Activated CD4-positive, alpha-beta memory T cell treated with anti-CD3 and anti-CD28 coated beads for 36 hours (primary cell): Measurements from ENCODE around the gene EIF1B. TPM values are rescaled to one million over a fixed set of nuclear protein-coding genes. Genes with fewer than 3 reads are reported as not detected.
"Not testable (repeated sequence)": the region's sequence is repeated elsewhere in the genome, so short reads cannot be mapped to it uniquely, and the experiment has no call there.

Experiments used
- CTCF ChIA-PET: fragments of 350-600 bp; sonication (Branson Sonifier 250); formaldehyde crosslinking; loops from one replicate; lab custom pipeline; 2021; ENCODE audit warnings: antibody characterized with exemption, inconsistent platforms; lab: Charles Lee
- POLR2A ChIA-PET: fragments of 350-600 bp; sonication (Branson Sonifier 250); formaldehyde crosslinking; loops from one replicate; lab custom pipeline; 2021; ENCODE audit warnings: antibody characterized with exemption; lab: Charles Lee
- DNase-seq: peaks from one replicate; pipeline ENCODE4 v3.0.0-alpha.2; 2020
- H3K27ac Mint-ChIP-seq: one replicate; pipeline ENCODE4 v1.8.0; 2021; ENCODE audit warnings: mixed read lengths
- H3K27me3 Mint-ChIP-seq: one replicate; pipeline ENCODE4 v1.8.0; 2021; ENCODE audit warnings: mixed read lengths
- H3K36me3 Mint-ChIP-seq: one replicate; pipeline ENCODE4 v1.8.0; 2021; ENCODE audit warnings: mixed read lengths
- H3K4me1 Mint-ChIP-seq: one replicate; pipeline ENCODE4 v1.8.0; 2021; ENCODE audit warnings: low read depth, mixed read lengths
- H3K4me3 Mint-ChIP-seq: one replicate; pipeline ENCODE4 v1.8.0; 2021; ENCODE audit warnings: mild to moderate bottlenecking, mixed read lengths
- H3K9me3 Mint-ChIP-seq: one replicate; pipeline ENCODE4 v1.8.0; 2021; ENCODE audit warnings: mixed read lengths
- intact Hi-C: fragments of 100-400 bp; cut with micrococcal nuclease; formaldehyde crosslinking; loops from one replicate; pipeline ENCODE4 v1.15.1; 2023
- total RNA-seq, 2 experiments: library from RNA; stranded (reverse); gene quantifications; one replicate each; pipeline ENCODE4 v1.2.3, GENCODE V29; 2021

The EIF1B gene
- total RNA-seq: 10 to 100 TPM; 48.6 to 51.0 TPM

DNA sequence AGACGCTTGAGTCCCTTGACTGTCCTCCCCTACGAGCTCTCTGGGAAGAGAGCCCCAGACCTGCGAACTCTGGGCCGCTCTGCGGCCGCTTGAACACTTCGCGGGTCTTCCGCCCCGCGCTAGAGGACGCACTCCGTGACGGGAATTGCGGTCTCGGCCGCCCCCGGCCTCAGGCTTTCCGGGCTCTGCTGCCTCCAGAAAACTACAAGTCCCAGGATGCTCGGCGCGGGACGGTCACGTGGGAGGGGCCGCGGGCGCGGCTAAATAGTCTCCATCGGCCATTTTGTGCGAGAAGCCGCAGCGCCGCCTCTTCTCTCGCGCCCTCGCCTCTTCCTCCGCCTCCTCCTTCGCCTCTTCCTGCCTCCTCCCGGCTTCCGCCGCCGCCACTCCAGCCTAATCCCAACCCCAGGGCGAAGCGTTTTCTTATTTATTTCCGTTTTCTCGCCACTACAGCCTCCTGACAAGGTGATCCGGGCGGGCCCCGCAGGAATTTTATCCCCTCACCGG is at the start of gene EIF1B:
EIF1B (plus strand) TSS at position 290 of the 507 bp plus-strand sequence. CDS start 235 bp downstream, outside the sequence.
- H3K27me3 Mint-ChIP-seq: no peaks in the 10 kb centered on the region

DNA sequence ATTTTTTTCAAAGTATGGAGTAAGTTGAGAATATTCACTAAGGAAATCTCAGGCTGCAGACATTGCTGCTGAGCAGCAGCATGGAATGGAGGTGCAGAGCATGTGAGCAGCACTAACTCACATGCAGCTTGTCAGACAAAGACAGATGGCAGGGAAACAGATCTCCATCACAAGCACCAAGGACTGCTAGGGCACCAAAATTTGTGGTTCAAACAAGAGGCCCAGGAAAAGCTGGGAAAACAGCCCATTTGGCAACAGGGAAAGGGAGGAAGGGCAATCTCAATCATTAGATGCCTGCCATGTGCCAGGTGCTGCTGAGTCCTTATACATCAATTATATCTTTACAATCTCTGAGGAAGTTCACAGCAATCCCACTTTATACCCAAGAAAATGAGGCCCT is 47.2 kb upstream of the EIF1B start:
- no peaks in the 10 kb centered on the region for H3K4me1 Mint-ChIP-seq
- POLR2A ChIA-PET: no interaction called here

More for the DNA sequence above, at the start of gene EIF1B:
- Mint-ChIP-seq H3K36me3 (peaks cover 27% of the 10 kb centered on the region), H3K9me3 (no peaks in the 10 kb centered on the region), H3K4me1 (peaks cover 23% of the 10 kb centered on the region), H3K27ac (peak within 1 kb of the TSS; percentile 97), H3K4me3 (peak within 1 kb of the TSS; percentile 96)
- intact Hi-C loops: loop anchor here (1.0 to 5.0 kb wide), 9 partner anchors 28 to 1703 kb away; partner anchors contain the start of genes RPL14, RPSA, SCN11A and ULK4
- POLR2A ChIA-PET: interaction anchor here (0.6 to 1.0 kb wide), 3 partner anchors 13 to 773 kb away, joined by 3 to 7 read pairs (median 6); no protein-coding TSS in a partner anchor
- DNase-seq: peak; percentile 99
- CTCF ChIA-PET: interaction anchor here (0.6 to 3.5 kb wide), 11 partner anchors 8 to 169 kb away, joined by 3 to 26 read pairs (median 4); partner anchors contain the start of gene RPL14

DNA sequence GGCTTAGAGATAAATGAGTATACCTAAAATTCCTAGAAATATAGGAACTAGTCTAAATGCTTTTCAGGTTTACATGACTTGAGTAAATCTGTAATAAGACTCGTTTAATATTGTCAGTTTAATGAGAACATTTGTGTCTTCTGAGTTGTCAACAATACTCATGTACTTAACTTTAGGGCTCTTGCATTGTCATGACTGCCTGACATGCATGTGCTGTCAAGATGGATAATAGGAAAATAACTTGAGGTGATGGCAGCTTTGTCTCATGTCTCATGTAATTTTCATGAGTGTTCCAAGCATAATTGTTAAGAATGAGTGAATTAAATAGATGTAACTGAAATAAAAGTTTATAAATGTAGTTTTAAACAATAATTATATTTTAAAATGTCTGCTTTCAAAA is 45.1 kb upstream of the EIF1B start:
- Mint-ChIP-seq H3K4me3 (no peak overlapping the region), H3K4me1 (no peaks in the 10 kb centered on the region), H3K36me3 (no peaks in the 10 kb centered on the region), H3K27me3 (no peaks in the 10 kb centered on the region), H3K27ac (no peak overlapping the region), H3K9me3 (no peaks in the 10 kb centered on the region)
- no peak for DNase-seq
- ChIA-PET POLR2A (no interaction called here), CTCF (no interaction called here)
- intact Hi-C loops: no loop called here

More for the DNA sequence above, 47.2 kb upstream of the EIF1B start:
- DNase-seq: no peak
- Mint-ChIP-seq H3K27ac (no peak overlapping the region), H3K9me3 (no peaks in the 10 kb centered on the region), H3K27me3 (no peaks in the 10 kb centered on the region), H3K4me3 (no peak overlapping the region), H3K36me3 (no peaks in the 10 kb centered on the region)
- CTCF ChIA-PET: interaction anchor here (0.8 kb wide), 1 partner anchor 71 kb away, joined by 3 read pairs; no protein-coding TSS in a partner anchor
- intact Hi-C loops: no loop called here

DNA sequence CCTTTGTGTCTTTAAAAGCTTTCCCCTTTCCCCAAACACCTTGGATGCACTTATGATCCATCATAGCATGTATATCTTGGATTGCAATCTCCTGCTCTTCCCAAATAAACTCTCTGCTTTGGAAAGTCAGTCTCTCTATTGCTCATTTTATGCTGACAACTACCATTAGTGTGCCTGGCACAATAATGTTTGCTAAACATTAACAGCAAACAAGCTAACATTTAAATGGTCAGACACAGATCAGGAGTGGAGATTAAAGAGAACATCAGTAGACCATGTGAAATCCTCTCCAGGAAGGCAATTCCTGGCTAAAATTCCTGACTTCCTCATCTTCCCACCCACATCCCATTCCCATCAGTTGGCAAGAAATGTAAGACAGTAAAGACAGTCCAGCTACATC is 44.3 kb upstream of the EIF1B start:
- Mint-ChIP-seq H3K36me3 (peaks cover 1% of the 10 kb centered on the region), H3K27me3 (no peaks in the 10 kb centered on the region), H3K4me1 (no peaks in the 10 kb centered on the region), H3K9me3 (no peaks in the 10 kb centered on the region), H3K4me3 (no peak overlapping the region), H3K27ac (no peak overlapping the region)
- POLR2A ChIA-PET: no interaction called here
- CTCF ChIA-PET: no interaction called here
- intact Hi-C loops: no loop called here
- DNase-seq: no peak

DNA sequence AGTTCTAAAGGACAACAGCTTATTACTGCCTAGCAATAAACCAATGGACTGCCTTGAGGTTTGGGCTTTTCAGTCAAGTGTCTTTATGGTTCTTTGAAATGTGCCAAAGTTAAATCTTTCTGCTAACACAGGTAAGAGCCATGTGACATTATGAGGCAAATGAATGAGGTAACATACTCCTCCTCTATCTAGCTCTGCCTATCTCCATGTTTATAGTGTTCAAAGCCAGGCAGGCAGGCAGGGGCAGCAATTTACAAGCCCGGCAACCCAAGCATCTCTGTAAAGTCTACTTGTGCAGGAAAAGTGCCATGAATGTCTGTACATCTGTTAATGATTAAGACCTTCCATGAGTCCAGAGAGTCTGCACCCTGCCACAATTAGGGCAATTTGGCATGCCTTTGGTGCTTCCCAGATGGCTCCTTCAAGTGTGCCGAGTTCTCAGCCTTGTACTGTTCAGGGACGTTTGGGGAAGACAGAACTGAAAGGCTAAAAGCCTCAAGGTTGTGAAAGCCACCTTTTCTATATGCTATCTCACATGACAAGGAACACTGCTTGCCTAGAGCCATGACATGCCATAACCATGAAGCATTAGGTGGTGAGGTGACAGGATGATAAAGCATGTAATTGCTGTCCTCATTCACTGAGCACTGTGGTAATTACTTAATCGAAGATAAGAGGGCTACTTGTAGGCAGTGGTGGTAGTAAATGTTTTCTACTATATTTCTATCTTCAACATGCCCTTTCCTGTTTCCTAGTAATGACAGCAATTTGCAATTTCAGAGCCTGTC is 41.4 kb upstream of the EIF1B start:
- no peak overlapping the region for H3K4me3 Mint-ChIP-seq
- POLR2A ChIA-PET: no interaction called here
- H3K9me3 Mint-ChIP-seq: no peaks in the 10 kb centered on the region
- no peaks in the 10 kb centered on the region for H3K27me3 Mint-ChIP-seq
- intact Hi-C loops: no loop called here
- CTCF ChIA-PET: interaction anchor here (0.8 kb wide), 1 partner anchor 429 kb away, joined by 4 read pairs; no protein-coding TSS in a partner anchor
- no peak for DNase-seq
- H3K36me3 Mint-ChIP-seq: peaks cover 4% of the 10 kb centered on the region
- no peak overlapping the region for H3K27ac Mint-ChIP-seq
- no peaks in the 10 kb centered on the region for H3K4me1 Mint-ChIP-seq

DNA sequence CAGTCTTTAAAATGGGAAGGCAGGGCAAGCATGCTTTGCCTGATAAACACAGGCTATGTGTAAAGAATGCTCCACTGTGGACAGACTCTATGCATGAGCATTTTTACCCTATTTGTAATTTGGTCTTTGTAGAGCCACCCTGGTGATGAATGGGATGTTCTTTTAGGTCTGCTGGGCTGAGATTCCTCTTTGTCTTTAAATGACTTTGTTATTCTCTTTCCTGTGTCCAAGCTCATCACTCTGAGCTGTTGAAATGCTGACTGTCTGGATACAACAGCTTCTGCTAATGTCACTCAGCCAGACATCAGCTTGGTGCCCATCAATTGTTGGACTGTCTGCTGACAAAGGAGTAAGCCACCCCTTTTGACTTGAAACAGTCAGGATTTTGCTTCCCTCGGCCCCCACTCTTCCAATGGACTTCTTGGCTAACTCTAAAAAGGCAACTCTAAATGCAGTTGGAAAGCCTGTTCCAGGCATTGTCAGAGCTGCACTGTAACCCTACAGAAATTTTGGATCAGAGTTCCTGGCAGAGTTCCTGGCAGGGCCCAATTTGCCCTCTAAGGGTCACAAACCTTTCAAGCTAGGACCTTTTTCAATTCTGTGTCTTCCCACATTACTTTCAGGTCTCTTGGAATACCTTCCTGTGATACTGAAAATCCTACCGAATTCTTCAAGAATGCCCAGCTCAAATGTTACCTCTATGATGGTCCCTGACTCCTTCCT is 40.5 kb upstream of the EIF1B start:
- Mint-ChIP-seq H3K4me1 (no peaks in the 10 kb centered on the region), H3K9me3 (no peaks in the 10 kb centered on the region), H3K27ac (no peak overlapping the region), H3K36me3 (peaks cover 4% of the 10 kb centered on the region), H3K4me3 (no peak overlapping the region), H3K27me3 (no peaks in the 10 kb centered on the region)
- CTCF ChIA-PET: no interaction called here
- intact Hi-C loops: no loop called here
- POLR2A ChIA-PET: no interaction called here
- no peak for DNase-seq

DNA sequence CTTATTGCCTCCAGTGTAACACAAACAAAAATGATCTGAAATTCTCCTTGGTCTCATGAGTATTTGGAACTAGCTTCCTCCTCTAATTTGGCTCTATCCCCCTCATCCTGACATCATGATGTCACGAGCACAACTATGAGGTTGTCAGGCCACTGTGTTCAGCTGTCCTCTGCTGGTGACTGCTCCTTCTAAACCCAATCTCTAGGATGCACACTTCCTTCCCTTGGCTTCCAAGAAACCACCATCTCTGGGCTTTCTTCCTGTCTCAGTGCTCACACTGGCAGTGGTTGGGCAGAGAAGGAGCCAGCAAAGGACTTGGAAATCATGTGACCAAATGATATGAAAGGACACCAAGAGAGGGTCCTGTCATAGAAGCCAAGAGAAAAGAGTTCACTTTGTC is 30.7 kb upstream of the EIF1B start:
- Mint-ChIP-seq H3K27me3 (no peaks in the 10 kb centered on the region), H3K4me3 (no peak overlapping the region), H3K4me1 (no peaks in the 10 kb centered on the region), H3K36me3 (no peaks in the 10 kb centered on the region), H3K27ac (no peak overlapping the region), H3K9me3 (peaks cover 4% of the 10 kb centered on the region)
- intact Hi-C loops: no loop called here
- ChIA-PET POLR2A (no interaction called here), CTCF (no interaction called here)
- no peak for DNase-seq

DNA sequence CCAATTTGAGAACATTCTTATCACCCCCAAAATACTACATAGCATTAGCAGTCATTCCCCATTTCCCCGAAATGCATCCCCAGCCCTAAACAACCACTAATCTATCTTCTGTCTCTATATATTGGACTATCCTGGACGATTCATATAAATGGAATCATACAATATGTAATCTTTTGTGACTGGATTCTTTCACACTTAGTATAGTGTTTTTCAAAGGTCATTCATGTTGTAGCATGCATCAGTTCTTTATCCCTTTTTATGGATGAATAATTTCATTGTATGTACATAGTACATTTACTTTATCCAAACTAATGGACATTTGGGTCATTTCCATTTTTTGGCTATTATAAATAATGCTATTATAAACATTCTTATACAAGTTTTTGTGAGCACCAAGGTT is 27.5 kb upstream of the EIF1B start:
- ChIA-PET POLR2A (no interaction called here), CTCF (no interaction called here)
- Mint-ChIP-seq H3K9me3 (peaks cover 3% of the 10 kb centered on the region), H3K27me3 (no peaks in the 10 kb centered on the region), H3K4me3 (no peak overlapping the region), H3K4me1 (no peaks in the 10 kb centered on the region), H3K36me3 (no peaks in the 10 kb centered on the region), H3K27ac (no peak overlapping the region)
- intact Hi-C loops: no loop called here
- DNase-seq: no peak

DNA sequence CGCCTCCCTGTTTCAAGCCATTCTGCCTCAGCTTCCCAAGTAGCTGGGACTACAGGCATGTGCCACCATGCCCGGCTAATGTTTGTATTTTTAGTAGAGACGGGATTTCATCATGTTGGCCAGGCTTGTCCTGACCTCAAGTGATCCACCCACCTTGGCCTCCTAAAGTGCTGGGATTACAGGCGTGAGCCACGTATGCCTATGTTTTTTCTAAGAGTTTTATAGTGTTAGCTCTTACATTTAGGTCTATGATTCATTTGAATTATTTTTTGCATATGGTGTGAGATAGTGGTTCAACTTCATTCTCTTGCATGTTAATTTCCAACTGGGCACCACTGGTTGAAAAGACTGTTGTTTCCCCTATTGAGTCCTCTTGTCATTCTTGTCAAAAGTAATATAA is 26.4 kb upstream of the EIF1B start:
- H3K4me3 Mint-ChIP-seq, H3K9me3 Mint-ChIP-seq, intact Hi-C loops, H3K4me1 Mint-ChIP-seq, H3K27ac Mint-ChIP-seq, H3K36me3 Mint-ChIP-seq, POLR2A ChIA-PET, DNase-seq, H3K27me3 Mint-ChIP-seq: not testable (repeated sequence)
- CTCF ChIA-PET: interaction anchor here (0.9 kb wide), 1 partner anchor 36 kb away, joined by 3 read pairs; no protein-coding TSS in a partner anchor

DNA sequence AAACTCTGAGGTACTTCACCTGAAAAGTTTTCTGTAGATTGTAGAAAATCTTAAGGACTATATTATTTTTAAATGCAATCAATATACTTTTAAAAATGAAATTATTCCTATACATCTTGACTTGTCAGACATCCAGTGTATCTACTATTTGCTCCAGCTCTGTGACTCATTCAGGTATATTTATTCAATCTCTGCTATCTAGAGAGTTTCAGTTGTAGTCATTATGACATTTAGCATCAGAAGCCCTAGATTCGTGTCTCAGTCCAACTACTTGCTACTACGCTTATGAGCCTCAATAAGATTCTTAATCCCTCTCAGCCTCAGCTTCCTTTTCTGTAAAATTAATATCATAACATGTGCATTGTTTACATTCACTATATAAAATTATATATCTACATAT is 22.3 kb upstream of the EIF1B start:
- DNase-seq: no peak
- H3K36me3 Mint-ChIP-seq: peaks cover 8% of the 10 kb centered on the region
- no peak overlapping the region for H3K4me3 Mint-ChIP-seq
- ChIA-PET CTCF (interaction anchor here (1.8 kb wide), 1 partner anchor 30 kb away, joined by 5 read pairs; no protein-coding TSS in a partner anchor), POLR2A (no interaction called here)
- no peaks in the 10 kb centered on the region for H3K4me1 Mint-ChIP-seq
- peaks cover 11% of the 10 kb centered on the region for H3K9me3 Mint-ChIP-seq
- no peak overlapping the region for H3K27ac Mint-ChIP-seq
- no peaks in the 10 kb centered on the region for H3K27me3 Mint-ChIP-seq
- intact Hi-C loops: no loop called here

DNA sequence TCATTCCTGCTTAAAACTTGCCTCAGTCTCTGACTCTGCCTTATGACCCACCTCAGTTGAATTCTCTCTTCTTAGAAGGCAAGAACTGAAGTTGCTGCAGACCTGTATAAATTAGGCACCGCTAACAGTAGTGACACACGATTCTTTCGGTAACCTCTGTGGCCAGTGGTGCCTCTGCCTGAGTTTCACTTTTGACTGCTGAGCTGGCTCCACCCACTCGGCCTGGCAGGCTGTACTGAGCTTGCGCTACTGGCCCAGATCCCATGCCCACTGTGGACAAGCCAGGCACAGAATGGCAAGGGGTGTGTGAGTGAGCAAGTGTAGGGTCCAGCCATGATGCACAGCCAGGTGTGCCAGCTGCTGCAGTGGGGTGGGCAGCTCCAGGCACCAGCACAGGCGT is 19.1 kb upstream of the EIF1B start:
- DNase-seq: peak; percentile 34
- intact Hi-C loops: no loop called here
- POLR2A ChIA-PET: no interaction called here
- Mint-ChIP-seq H3K4me3 (no peak overlapping the region), H3K4me1 (no peaks in the 10 kb centered on the region), H3K27ac (no peak overlapping the region), H3K36me3 (peaks cover 11% of the 10 kb centered on the region), H3K9me3 (peaks cover 9% of the 10 kb centered on the region), H3K27me3 (no peaks in the 10 kb centered on the region)
- CTCF ChIA-PET: interaction anchor here (1.3 kb wide), 1 partner anchor 99 kb away, joined by 5 read pairs; no protein-coding TSS in a partner anchor

DNA sequence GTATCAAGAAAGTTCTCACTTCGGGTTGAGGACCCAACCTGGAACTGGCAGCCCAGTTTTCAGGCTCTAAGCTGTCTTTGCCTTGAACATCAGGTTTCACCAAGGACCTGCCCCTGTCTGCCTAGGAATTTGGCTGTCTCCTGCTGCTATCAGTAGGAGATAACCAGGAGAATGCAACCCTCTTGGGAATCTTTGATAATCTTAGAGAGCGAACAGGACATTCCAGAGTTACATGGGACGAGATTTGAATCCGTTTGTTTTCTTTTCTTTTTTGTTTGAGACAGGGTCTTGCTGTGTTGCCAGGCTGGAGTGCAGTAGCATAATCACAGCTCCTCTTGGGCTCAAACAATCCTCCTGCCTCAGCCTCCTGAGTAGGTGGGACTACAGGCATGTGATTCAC is 18.0 kb upstream of the EIF1B start:
- peaks cover 11% of the 10 kb centered on the region for H3K36me3 Mint-ChIP-seq
- ChIA-PET POLR2A (no interaction called here), CTCF (interaction anchor here (1.3 kb wide), 1 partner anchor 100 kb away, joined by 5 read pairs; no protein-coding TSS in a partner anchor)
- H3K27ac Mint-ChIP-seq: no peak overlapping the region
- no peak for DNase-seq
- H3K27me3 Mint-ChIP-seq: no peaks in the 10 kb centered on the region
- H3K9me3 Mint-ChIP-seq: peaks cover 8% of the 10 kb centered on the region
- no peak overlapping the region for H3K4me3 Mint-ChIP-seq
- intact Hi-C loops: no loop called here
- no peaks in the 10 kb centered on the region for H3K4me1 Mint-ChIP-seq
